Stimulated activated naive B cell treated with anti-CD40 and anti-IgM and Interleukin-4, amounts not matched to agents 10 μg/mL and 1 μg/mL and 100 μg/mL, for 72 hours (primary cell): ENCODE data around the gene SNCB.

Experiments used
- ATAC-seq, 2 donors: fragments of 150-1000 bp; cut with Tn5 transposase; replicated peaks; 2 replicates each; pipeline ENCODE4 v1.10.0; 2021; ENCODE audit warnings: moderate library complexity in 1 of 2
- DNase-seq: peaks from one replicate; pipeline ENCODE4 v3.0.0; 2021
- H3K27ac Mint-ChIP-seq: one replicate; pipeline ENCODE4 v1.8.0; 2022; ENCODE audit warnings: mild to moderate bottlenecking, mixed read lengths
- H3K27me3 Mint-ChIP-seq, 2 donors: one replicate each; pipeline ENCODE4 v1.8.0; 2022; ENCODE audit warnings: mixed read lengths in 2 of 2
- H3K36me3 Mint-ChIP-seq, 2 donors: one replicate each; pipeline ENCODE4 v1.8.0; 2022; ENCODE audit warnings: mixed read lengths in 2 of 2, mild to moderate bottlenecking in 1 of 2
- H3K4me1 Mint-ChIP-seq, 2 donors: one replicate each; pipeline ENCODE4 v1.8.0; 2022; ENCODE audit warnings: mixed read lengths in 2 of 2, mild to moderate bottlenecking in 1 of 2
- H3K4me3 Mint-ChIP-seq, 2 donors: one replicate each; pipeline ENCODE4 v1.8.0; 2022; ENCODE audit warnings: mild to moderate bottlenecking in 2 of 2, mixed read lengths in 2 of 2, moderate library complexity in 1 of 2
- H3K9me3 Mint-ChIP-seq, 2 donors: one replicate each; pipeline ENCODE4 v1.8.0; 2022; ENCODE audit warnings: mixed read lengths in 2 of 2, mild to moderate bottlenecking in 1 of 2

SNCB gene

GRCh38 chr5:176629853-176630680 lies at the start of gene SNCB, which contains the start of gene EIF4E1B:
SNCB (minus strand) TSS chr5:176630534; CDS start chr5:176629654, 880 bp downstream.
EIF4E1B (plus strand) TSS chr5:176630675; CDS start chr5:176642788, 12,113 bp downstream.
- no peak within 1 kb of the TSS for H3K27ac Mint-ChIP-seq
- peak within 1 kb of the TSS; percentile 71 to 79 for H3K4me3 Mint-ChIP-seq
- peak; percentile 47 for DNase-seq
- H3K27me3 Mint-ChIP-seq = peaks cover 44 to 49% of the 10 kb centered on the region in 2 donors
- ATAC-seq = peak; percentile 89 to 92
- peaks cover 0 to 1% of the 10 kb centered on the region in 2 donors for H3K9me3 Mint-ChIP-seq
- H3K4me1 Mint-ChIP-seq = peaks cover 35 to 43% of the 10 kb centered on the region in 2 donors
- no peaks in the 10 kb centered on the region for H3K36me3 Mint-ChIP-seq

GRCh38 chr5:176679365-176680225 lies 49.3 kb upstream of the SNCB start:
- Mint-ChIP-seq H3K27ac (no peak overlapping the region), H3K36me3 (peaks cover 0 to 3% of the 10 kb centered on the region in 2 donors), H3K4me1 (peaks cover 8 to 9% of the 10 kb centered on the region in 2 donors), H3K4me3 (no peak overlapping the region), H3K9me3 (peaks cover 2 to 5% of the 10 kb centered on the region in 2 donors), H3K27me3 (peaks cover 56 to 76% of the 10 kb centered on the region in 2 donors)
- ATAC-seq (no peak), DNase-seq (no peak)

- no peak for ATAC-seq
- Mint-ChIP-seq H3K9me3 (no peaks in the 10 kb centered on the region), H3K27me3 (peaks cover 56 to 70% of the 10 kb centered on the region in 2 donors), H3K4me3 (no peak overlapping the region), H3K4me1 (peaks cover 8 to 9% of the 10 kb centered on the region in 2 donors), H3K36me3 (no peaks in the 10 kb centered on the region), H3K27ac (no peak overlapping the region)
- DNase-seq = no peak
These were observed 48.2 kb upstream of the SNCB start for GRCh38 chr5:176678584-176678983.

- no peak for DNase-seq
- ATAC-seq = no peak
- peaks cover 8 to 13% of the 10 kb centered on the region in 2 donors for H3K4me1 Mint-ChIP-seq
- H3K27ac Mint-ChIP-seq = no peak overlapping the region
- no peak overlapping the region for H3K4me3 Mint-ChIP-seq
- no peaks in the 10 kb centered on the region for H3K9me3 Mint-ChIP-seq
- peaks cover 58 to 69% of the 10 kb centered on the region in 2 donors for H3K27me3 Mint-ChIP-seq
- no peaks in the 10 kb centered on the region for H3K36me3 Mint-ChIP-seq
These were observed 47.0 kb upstream of the SNCB start for GRCh38 chr5:176677209-176677939.

GRCh38 chr5:176676361-176676824 lies 46.1 kb upstream of the SNCB start:
- peaks cover 8 to 15% of the 10 kb centered on the region in 2 donors for H3K4me1 Mint-ChIP-seq
- H3K4me3 Mint-ChIP-seq = no peak overlapping the region
- H3K27me3 Mint-ChIP-seq = peaks cover 61 to 70% of the 10 kb centered on the region in 2 donors
- DNase-seq (peak; percentile 22), ATAC-seq (peak; percentile 36 to 70)
- no peak overlapping the region for H3K27ac Mint-ChIP-seq
- no peaks in the 10 kb centered on the region for H3K9me3 Mint-ChIP-seq
- no peaks in the 10 kb centered on the region for H3K36me3 Mint-ChIP-seq

GRCh38 chr5:176675676-176676360 lies 45.5 kb upstream of the SNCB start:
- Mint-ChIP-seq H3K27ac (no peak overlapping the region), H3K4me3 (no peak overlapping the region), H3K36me3 (no peaks in the 10 kb centered on the region), H3K9me3 (no peaks in the 10 kb centered on the region), H3K4me1 (peaks cover 8 to 15% of the 10 kb centered on the region in 2 donors), H3K27me3 (peaks cover 64 to 72% of the 10 kb centered on the region in 2 donors)
- ATAC-seq = no peak
- DNase-seq = no peak

- Mint-ChIP-seq H3K4me3 (no peak overlapping the region), H3K36me3 (no peaks in the 10 kb centered on the region), H3K4me1 (peaks cover 8 to 15% of the 10 kb centered on the region in 2 donors), H3K27ac (no peak overlapping the region), H3K27me3 (peaks cover 66 to 74% of the 10 kb centered on the region in 2 donors), H3K9me3 (no peaks in the 10 kb centered on the region)
- DNase-seq = no peak
- no peak for ATAC-seq
These were observed 44.5 kb upstream of the SNCB start for GRCh38 chr5:176674799-176675198.

GRCh38 chr5:176673651-176674583 lies 43.6 kb upstream of the SNCB start:
- no peaks in the 10 kb centered on the region for H3K9me3 Mint-ChIP-seq
- H3K36me3 Mint-ChIP-seq = no peaks in the 10 kb centered on the region
- peaks cover 59 to 65% of the 10 kb centered on the region in 2 donors for H3K27me3 Mint-ChIP-seq
- ATAC-seq (no peak), DNase-seq (no peak)
- H3K4me3 Mint-ChIP-seq = no peak overlapping the region
- H3K27ac Mint-ChIP-seq = no peak overlapping the region
- peaks cover 8 to 15% of the 10 kb centered on the region in 2 donors for H3K4me1 Mint-ChIP-seq

- Mint-ChIP-seq H3K36me3 (no peaks in the 10 kb centered on the region), H3K4me1 (peaks cover 7 to 15% of the 10 kb centered on the region in 2 donors), H3K27me3 (peaks cover 56 to 59% of the 10 kb centered on the region in 2 donors), H3K9me3 (no peaks in the 10 kb centered on the region), H3K4me3 (no peak overlapping the region), H3K27ac (no peak overlapping the region)
- no peak for DNase-seq
- ATAC-seq = no peak
These were observed 41.8 kb upstream of the SNCB start for GRCh38 chr5:176671890-176672747.

- H3K4me1 Mint-ChIP-seq = peaks cover 2 to 8% of the 10 kb centered on the region in 2 donors
- DNase-seq = no peak
- no peak overlapping the region for H3K27ac Mint-ChIP-seq
- H3K27me3 Mint-ChIP-seq = peaks cover 53 to 56% of the 10 kb centered on the region in 2 donors
- no peak for ATAC-seq
- H3K9me3 Mint-ChIP-seq = no peaks in the 10 kb centered on the region
- H3K36me3 Mint-ChIP-seq = no peaks in the 10 kb centered on the region
- H3K4me3 Mint-ChIP-seq = no peak overlapping the region
These were observed 41.1 kb upstream of the SNCB start for GRCh38 chr5:176671399-176671798.

- peaks cover 0 to 5% of the 10 kb centered on the region in 2 donors for H3K4me1 Mint-ChIP-seq
- H3K9me3 Mint-ChIP-seq = no peaks in the 10 kb centered on the region
- no peaks in the 10 kb centered on the region for H3K36me3 Mint-ChIP-seq
- no peak for ATAC-seq
- H3K4me3 Mint-ChIP-seq = no peak overlapping the region
- DNase-seq = no peak
- H3K27ac Mint-ChIP-seq = no peak overlapping the region
- peaks cover 54% of the 10 kb centered on the region in 2 donors for H3K27me3 Mint-ChIP-seq
These were observed 40.1 kb upstream of the SNCB start for GRCh38 chr5:176670449-176670848.

GRCh38 chr5:176667637-176668036 lies 37.3 kb upstream of the SNCB start:
- peaks cover 0 to 5% of the 10 kb centered on the region in 2 donors for H3K4me1 Mint-ChIP-seq
- no peak overlapping the region for H3K4me3 Mint-ChIP-seq
- H3K27me3 Mint-ChIP-seq = peaks cover 65 to 72% of the 10 kb centered on the region in 2 donors
- ATAC-seq (no peak), DNase-seq (no peak)
- H3K27ac Mint-ChIP-seq = no peak overlapping the region
- no peaks in the 10 kb centered on the region for H3K9me3 Mint-ChIP-seq
- H3K36me3 Mint-ChIP-seq = no peaks in the 10 kb centered on the region
